Ovary (tissue), 3 donors: ENCODE data around the gene IFNAR2.

Source experiments
- CTCF ChIP-seq, 3 donors: fragments of 450-650 bp in 2 of 3; fragments of 200-600 bp in 1 of 3; IDR thresholded peaks; one replicate each; pipeline versions ENCODE4 v1.5.1 to v1.8.0; 2016 to 2022; ENCODE audit warnings: antibody characterized with exemption in 3 of 3, mild to moderate bottlenecking in 1 of 3
- EP300 ChIP-seq: sonication (generic); formaldehyde crosslinking; IDR thresholded peaks from one replicate; pipeline ENCODE4 v1.6.1; 2017; ENCODE audit warnings: antibody characterized with exemption
- POLR2A ChIP-seq: fragments of 450-650 bp; IDR thresholded peaks from one replicate; pipeline ENCODE4 v1.6.1; 2017; ENCODE audit warnings: antibody characterized with exemption, mild to moderate bottlenecking, moderate library complexity
- donor health status: DM: no; HTN: no; CAD: no.

- no peak for TF ChIP-seq EP300
- TF ChIP-seq CTCF (IDR thresholded peaks at IDR 0.05): no peak
- TF ChIP-seq POLR2A: peak; percentile 59
Measured at GRCh38 chr21:33229784-33230544, at the start of gene IFNAR2.
